NCI-H460 (cell line): Measurements from ENCODE around the gene KIF27. TPM values are rescaled to one million over a fixed set of nuclear protein-coding genes. Genes with fewer than 3 reads are reported as not detected.
"Not testable (repeated sequence)": the region's sequence is repeated elsewhere in the genome, so short reads cannot be mapped to it uniquely, and the experiment has no call there.

Source experiments
- DNase-seq: peaks from one replicate; pipeline ENCODE4 v3.0.0-alpha.2; 2016; ENCODE audit warnings: low read depth; ENCODE audit errors: extremely low read depth
- total RNA-seq: library from RNA; depleted of rRNA; stranded (reverse); fragments of >200 nt; shearing (Covaris generic); gene quantifications from 2 replicates; pipeline ENCODE4 v1.2.3, GENCODE V29; 2014

Gene KIF27
- total RNA-seq, 1 experiment from 2014 or later, result 4.6 TPM

DNA sequence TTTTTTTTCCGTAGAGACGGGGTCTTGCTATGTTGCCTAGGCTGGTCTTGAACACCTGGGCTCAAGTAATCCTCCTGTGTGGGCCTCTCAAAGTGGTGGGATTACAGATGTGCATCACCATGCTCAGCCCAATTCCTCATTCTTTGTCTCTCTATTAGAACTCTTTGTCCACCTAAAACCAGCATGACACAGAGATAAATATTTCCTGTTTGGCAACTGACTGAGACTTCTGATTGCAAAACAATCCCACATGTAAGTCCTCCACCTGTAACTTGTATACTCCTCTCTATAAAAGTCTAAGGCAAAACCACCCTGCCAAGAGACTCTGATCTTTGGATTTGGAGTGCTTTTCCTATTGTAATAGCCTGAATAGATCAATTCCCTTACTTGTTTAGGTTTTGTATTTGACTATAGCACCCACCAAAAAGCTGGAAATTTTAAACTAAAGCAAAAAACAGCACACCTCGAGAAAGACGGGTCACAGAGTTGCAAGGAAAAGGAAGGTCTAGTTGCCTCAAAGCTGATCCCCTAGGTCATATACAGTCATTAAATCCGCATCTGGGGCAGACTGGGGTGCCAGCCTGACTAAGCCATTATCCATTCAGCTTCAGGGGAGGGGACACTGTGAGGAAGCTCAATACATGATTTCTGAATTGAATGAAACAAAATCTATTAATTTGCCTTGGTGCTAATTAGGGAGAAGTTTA lies 13.5 kb upstream of the KIF27 start:
- no peak for DNase-seq

DNA sequence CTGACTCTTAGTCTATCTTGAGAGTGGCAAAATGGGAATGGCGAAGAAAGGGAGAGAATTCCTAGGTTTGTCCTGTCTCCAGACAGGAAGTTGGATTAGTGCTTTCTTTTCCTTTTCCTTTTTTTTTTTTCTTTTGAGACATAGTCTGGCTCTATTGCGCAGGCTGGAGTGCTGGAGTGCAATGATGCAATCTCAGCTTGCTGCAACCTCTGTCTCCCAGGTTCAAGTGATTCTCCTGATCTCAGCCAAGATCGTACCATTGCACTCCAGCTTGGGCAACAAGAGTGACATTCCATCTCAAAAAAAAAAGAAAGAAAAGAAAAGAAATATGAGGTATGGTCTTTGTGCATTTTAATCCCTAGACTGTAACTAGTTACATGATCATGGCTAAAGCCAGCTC lies 12.6 kb upstream of the KIF27 start:
- no peak for DNase-seq

GRCh38 chr9:83932851-83933250 lies 11.6 kb upstream of the KIF27 start:
- DNase-seq, result no peak

DNA sequence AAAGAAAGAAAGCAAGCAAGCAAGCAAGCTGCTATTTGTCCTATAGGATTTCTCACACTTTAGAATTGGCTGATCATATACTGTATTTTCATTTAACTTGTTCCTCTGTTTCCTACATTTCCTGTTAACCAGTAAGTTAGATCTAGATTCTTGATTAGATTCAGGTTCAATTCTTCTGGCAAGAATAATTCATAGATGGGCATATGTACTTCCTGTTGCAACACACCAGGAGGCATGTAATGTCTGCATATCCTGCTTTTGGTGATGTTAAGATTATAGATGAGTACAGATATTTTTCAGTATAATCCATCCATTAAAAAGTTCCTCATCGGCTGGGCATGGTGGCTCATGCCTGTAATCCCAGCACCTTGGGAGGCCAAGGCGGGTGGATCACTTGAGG lies 10.8 kb upstream of the KIF27 start:
- no peak for DNase-seq

DNA sequence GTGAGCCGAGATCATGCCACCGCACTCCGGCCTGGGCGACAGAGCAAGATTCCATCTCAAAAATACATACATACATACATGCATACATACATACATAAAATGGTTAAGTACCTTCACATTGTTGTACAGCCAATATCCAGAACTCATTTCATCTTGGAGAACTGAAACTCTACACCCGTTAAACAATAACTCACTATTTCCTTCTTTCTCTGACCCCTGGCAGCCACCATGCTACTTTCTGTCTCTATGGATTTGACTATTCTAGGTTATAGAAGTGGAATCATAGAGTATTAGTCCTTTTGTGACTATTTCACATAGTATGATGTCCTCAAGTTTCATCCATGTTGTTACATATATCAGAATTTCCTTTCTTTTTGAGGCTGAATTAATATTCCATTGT lies 9.6 kb upstream of the KIF27 start:
- DNase-seq, result no peak

GRCh38 chr9:83927591-83927990 lies 6.4 kb upstream of the KIF27 start:
- DNase-seq, result no peak

GRCh38 chr9:83920469-83920926 lies 734 bp downstream of the KIF27 start:
- no peak for DNase-seq

GRCh38 chr9:83919111-83919510 lies 2.1 kb downstream of the KIF27 start:
- no peak for DNase-seq

- DNase-seq, result not testable (repeated sequence)
Observed at GRCh38 chr9:83912194-83912593, 9.0 kb downstream of the KIF27 start.

DNA sequence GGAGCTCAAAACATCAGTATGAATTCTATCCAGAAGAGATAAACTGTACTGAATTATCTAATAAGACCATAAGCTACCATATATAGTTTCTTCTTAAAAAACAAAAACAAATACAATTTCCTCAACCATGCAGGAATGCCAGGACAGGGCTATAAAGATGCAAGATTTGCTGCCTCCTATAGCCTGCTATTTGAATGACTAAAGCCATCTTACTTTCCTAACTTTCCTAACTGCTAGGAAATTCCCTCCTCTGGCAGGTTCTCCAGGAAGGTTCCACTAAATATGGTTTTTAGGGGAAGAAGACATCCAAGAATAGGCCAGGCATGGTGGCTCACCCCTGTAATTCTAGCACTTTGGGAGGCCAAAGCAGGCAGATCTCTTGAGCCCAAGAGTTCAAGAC lies 15.1 kb downstream of the KIF27 start:
- DNase-seq, result no peak

GRCh38 chr9:83900615-83901014 lies 20.6 kb downstream of the KIF27 start:
- DNase-seq, result not testable (repeated sequence)

- not testable (repeated sequence) for DNase-seq
Observed at GRCh38 chr9:83894301-83894700, 26.9 kb downstream of the KIF27 start.

DNA sequence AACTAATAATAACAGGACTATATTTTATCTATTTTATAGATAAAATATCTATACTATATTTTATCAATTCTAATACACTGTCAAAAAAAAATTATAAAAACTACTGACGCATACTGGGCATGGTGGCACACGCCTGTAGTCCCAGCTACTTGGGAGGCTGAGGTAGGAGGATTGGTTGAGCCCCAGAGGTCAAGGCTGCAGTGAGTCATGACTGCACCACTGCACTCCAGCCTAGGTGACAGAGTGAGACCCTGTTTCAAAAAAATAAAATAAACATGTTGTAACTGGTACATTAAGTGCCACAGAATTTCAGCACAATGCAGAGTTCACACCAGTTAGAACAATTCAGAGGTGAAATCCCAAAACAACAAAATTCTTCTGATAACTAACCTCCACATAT lies 34.7 kb downstream of the KIF27 start:
- DNase-seq, result not testable (repeated sequence)

- peak; percentile 61 for DNase-seq
Observed at GRCh38 chr9:83885559-83886240, 35.5 kb downstream of the KIF27 start.

- DNase-seq, result not testable (repeated sequence)
Observed at GRCh38 chr9:83881687-83882408, 39.4 kb downstream of the KIF27 start.

- DNase-seq, result not testable (repeated sequence)
Observed at GRCh38 chr9:83875559-83875958, 45.7 kb downstream of the KIF27 start.

DNA sequence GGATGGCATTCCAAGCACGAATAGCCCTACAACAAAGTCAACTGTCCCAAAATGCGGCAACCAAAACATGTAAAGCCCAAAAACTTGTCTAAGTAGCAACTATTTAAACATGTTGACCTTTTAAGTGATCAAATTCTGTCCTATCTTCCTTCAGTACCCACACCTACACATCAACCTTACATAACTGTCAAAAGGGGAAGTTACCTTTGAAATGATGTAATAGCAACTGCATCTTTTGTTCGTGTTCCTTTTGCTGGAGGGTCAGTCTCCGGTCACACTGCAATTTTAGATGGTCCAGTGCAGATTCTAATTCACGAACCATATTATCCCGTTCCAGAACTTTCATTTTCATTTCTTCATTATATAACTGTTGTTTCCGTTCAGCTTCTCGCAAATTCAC lies 71.3 kb downstream of the KIF27 start:
- DNase-seq, result not testable (repeated sequence)

GRCh38 chr9:83837070-83837643 lies 84.1 kb downstream of the KIF27 start:
- DNase-seq, result not testable (repeated sequence)

DNA sequence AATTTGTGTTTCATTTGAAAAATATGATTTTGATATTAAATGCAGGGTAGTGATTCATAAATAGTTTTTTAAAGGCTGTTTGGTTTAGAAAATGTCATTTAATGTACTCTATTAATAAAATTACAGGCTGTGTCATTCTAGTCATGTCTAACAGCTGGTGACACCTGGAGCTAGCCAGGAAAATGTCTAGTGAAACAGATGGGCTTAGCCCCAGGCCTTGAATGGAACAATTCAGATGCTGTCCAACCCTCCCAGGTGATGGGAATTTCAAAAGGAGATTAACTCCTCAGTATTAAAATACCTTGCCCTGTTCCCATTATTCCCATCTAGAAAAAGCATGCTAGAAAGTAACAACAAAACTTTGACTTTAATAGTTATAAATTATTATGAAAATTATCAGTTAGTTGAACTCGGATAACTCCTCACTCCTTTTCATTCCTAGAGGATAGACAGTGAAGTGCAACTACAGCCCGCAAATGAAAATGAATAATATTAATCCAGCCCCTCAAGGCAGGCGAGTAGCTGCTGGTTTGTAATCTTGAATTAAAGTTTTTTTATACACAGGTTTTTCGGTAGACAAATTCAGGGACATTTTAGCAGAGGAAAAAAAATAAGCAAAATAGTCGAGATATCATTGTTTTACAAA lies 90.7 kb downstream of the KIF27 start:
- not testable (repeated sequence) for DNase-seq

DNA sequence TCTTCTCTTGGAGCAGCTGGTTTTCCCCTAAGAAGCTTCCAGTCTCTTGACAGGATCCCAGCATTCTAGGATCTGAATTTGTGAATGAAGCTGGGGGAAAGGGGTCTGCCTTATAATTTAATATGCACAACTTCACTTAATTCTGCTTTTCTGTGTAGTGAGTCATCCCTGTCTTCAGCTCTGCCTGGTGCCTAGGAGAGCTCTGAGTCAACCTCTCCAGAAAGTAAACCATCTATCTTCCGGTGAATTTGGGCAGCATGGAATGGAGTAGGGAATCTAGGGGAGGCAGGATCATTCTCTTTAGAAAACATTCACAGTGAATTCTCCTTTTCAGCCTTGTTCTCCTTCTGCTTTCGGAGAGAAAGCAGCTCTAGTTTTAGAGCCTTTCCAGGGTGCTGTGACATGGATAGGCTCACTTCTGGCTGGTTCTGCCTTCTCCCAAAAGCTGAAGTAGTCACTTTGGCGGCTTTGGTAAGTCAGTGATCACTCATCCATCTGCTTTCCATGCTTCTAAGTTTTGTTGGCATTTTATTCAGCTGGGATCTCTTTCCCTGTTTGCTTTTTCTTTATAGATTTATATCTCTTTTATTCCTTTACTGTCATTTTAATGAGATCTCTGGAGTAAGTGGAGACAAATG lies 96.1 kb downstream of the KIF27 start:
- not testable (repeated sequence) for DNase-seq
